Fibroblast of skin of scalp (primary cell): ENCODE measurements around the gene OPCML.

Experiments
- DNase-seq: peaks from one replicate; pipeline ENCODE4 v3.0.0-alpha.2; 2013

OPCML gene

GRCh38 chr11:132520199-132520598 is 1012.1 kb downstream of the OPCML start:
- DNase-seq, result peak; percentile 78

GRCh38 chr11:132519241-132519815 is 1013.0 kb downstream of the OPCML start:
- DNase-seq, result peak; percentile 84

- DNase-seq, result no peak
Measured at GRCh38 chr11:132504501-132505041, 1027.7 kb downstream of the OPCML start.

GRCh38 chr11:132501356-132501755 is 1030.9 kb downstream of the OPCML start:
- DNase-seq, result no peak

- DNase-seq, result no peak
Measured at GRCh38 chr11:132499661-132500060, 1032.6 kb downstream of the OPCML start.

GRCh38 chr11:132496341-132496740 is 1036.0 kb downstream of the OPCML start:
- DNase-seq, result peak; percentile 43

GRCh38 chr11:132493801-132494200 is 1038.5 kb downstream of the OPCML start:
- no peak for DNase-seq

GRCh38 chr11:132490978-132491377 is 1041.3 kb downstream of the OPCML start:
- DNase-seq, result peak; percentile 70

- no peak for DNase-seq
Measured at GRCh38 chr11:132486060-132486459, 1046.2 kb downstream of the OPCML start.

GRCh38 chr11:132475026-132475425 is 1057.3 kb downstream of the OPCML start:
- peak; percentile 49 for DNase-seq

GRCh38 chr11:132472411-132473172 is 1059.7 kb downstream of the OPCML start:
- peak; percentile 61 for DNase-seq

- peak; percentile 79 for DNase-seq
Measured at GRCh38 chr11:132471466-132471865, 1060.8 kb downstream of the OPCML start.

GRCh38 chr11:132466983-132467382 is 1065.3 kb downstream of the OPCML start:
- no peak for DNase-seq

GRCh38 chr11:132464939-132465338 is 1067.4 kb downstream of the OPCML start:
- peak; percentile 31 for DNase-seq

GRCh38 chr11:132464003-132464342 is 1068.3 kb downstream of the OPCML start:
- DNase-seq, result peak; percentile 63

- no peak for DNase-seq
Measured at GRCh38 chr11:132463295-132464002, 1068.9 kb downstream of the OPCML start.

- DNase-seq, result no peak
Measured at GRCh38 chr11:132459736-132460135, 1072.6 kb downstream of the OPCML start.

GRCh38 chr11:132457445-132457844 is 1074.9 kb downstream of the OPCML start:
- DNase-seq, result no peak

- peak; percentile 56 for DNase-seq
Measured at GRCh38 chr11:132456751-132457328, 1075.5 kb downstream of the OPCML start.

GRCh38 chr11:132455044-132455443 is 1077.3 kb downstream of the OPCML start:
- no peak for DNase-seq

- peak; percentile 90 for DNase-seq
Measured at GRCh38 chr11:132453406-132453805, 1078.9 kb downstream of the OPCML start.

- DNase-seq, result peak; percentile 30
Measured at GRCh38 chr11:132452616-132453015, 1079.7 kb downstream of the OPCML start.
